HG02938 (cell line): ENCODE data around the gene MRPS15.
"Not testable (repeated sequence)": the region's sequence is repeated elsewhere in the genome, so short reads cannot be mapped to it uniquely, and the experiment has no call there.

Experiments
- ATAC-seq: cut with Tn5 transposase; IDR thresholded peaks from one replicate; pipeline ENCODE4 v1.9.1; 2021; ENCODE audit warnings: mild to moderate bottlenecking, moderate library complexity; ENCODE audit not compliant: unreplicated experiment

The MRPS15 gene

GRCh38 chr1:36463803-36464604 is at the start of gene MRPS15:
Gene MRPS15 (minus strand): TSS chr1:36464384. CDS start chr1:36464275, 109 bp downstream.
- ATAC-seq, result peak; percentile 91

DNA sequence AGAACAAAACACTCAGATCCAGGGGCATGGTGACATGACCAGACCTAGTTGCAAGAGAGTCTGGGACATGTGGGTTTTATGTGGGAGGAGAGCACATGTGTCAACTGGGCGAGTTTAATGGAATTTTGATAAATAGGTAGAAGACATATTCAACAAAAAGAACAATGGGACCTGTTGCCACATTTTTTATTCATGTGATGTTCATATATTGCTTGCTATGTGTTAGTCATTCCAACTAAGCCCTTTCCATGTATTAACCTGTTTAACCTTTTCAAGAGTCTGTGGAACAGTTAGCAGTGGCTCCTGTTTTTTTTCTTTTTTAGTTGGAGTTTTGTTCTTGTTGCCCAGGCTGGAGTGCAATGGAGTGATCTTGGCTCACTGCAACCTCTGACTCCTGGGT is 48.7 kb upstream of the MRPS15 start:
- ATAC-seq, result no peak

GRCh38 chr1:36511804-36512798 is 47.9 kb upstream of the MRPS15 start:
- ATAC-seq, result no peak

DNA sequence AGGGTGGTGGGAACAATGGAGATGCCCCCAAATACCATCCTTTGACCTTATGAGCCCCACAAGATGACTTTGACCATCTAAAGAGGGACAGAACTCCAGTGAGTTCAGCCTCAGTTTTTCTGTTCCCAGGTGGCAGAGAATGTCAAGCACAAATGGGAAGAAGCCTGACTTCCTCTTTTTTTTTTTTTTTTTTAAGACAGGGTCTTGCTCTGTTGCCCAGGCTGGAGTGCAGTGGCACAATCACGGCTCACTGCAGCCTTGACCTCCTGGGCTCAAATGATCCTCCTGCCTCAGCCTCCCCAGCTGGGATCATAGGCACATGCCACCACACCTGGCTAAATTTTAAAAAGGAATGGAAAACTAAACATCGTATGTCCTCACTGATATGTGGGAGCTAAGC is 47.0 kb upstream of the MRPS15 start:
- not testable (repeated sequence) for ATAC-seq

DNA sequence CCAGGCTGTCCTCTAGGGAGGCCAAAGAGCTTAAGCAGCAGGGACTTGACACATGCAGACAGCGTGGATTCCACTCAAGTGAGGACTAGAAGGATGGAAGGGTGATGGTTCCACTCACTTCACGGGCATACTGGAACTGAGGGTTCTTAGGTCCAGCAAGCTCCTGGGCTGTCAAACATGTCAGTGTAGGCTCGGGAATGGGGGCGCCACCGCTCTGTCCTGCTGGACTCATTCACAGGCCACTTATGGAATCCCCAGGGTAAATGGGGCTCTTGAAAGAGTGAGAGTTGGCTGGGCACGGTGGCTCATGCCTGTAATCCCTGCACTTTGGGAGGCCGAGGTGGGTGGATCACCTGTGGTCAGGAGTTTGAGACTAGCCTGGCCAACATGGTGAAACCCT is 46.2 kb upstream of the MRPS15 start:
- no peak for ATAC-seq

DNA sequence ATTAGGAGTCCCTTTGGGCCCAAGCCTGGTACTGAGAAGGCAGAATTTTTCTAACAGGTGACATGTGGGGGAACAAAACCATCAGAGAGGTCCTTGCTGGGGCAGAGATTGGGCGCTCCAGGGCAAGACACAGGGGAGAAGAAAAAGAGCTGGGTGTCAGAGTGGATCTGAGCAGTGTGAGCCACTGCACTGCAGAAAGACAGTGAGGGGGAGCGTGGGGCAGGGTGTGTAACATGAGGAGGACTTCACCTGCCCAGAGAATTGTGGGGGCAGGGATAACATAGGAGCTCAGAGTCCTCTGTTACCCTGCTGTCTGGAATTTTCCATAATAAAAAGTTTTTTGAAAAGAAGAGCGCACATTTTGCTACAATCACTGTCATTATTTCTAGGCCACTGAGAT is 44.1 kb upstream of the MRPS15 start:
- ATAC-seq, result no peak

DNA sequence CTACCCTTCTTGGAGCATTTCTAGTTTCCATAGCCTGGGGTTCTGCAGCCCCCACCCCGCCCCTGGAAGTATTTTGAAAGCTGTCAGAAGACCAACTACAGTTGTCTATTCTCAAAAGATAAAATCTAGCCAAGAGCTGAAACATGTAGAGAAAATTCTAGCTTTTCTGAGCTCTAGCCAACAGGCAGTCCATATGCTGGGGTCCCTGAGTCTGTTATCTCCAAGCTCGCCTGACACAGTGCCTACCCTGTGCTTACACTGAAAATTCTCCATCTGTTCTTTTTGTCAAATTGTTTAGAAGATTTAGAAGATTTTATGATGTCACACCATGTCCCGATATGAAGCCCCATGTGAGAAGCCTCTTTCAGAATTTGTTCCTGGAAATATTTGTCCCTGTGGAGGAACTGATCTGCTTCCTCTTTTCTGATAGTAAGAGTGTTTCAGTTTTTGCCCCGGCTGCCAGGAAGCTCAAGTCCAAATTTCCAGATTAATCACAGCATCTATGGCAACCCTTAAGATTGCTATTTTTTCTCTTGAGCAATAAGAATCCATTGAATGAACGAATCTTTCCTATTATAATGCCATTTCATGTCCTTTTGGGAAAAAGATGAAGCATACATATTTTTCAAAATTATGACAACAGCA is 42.2 kb upstream of the MRPS15 start:
- no peak for ATAC-seq

DNA sequence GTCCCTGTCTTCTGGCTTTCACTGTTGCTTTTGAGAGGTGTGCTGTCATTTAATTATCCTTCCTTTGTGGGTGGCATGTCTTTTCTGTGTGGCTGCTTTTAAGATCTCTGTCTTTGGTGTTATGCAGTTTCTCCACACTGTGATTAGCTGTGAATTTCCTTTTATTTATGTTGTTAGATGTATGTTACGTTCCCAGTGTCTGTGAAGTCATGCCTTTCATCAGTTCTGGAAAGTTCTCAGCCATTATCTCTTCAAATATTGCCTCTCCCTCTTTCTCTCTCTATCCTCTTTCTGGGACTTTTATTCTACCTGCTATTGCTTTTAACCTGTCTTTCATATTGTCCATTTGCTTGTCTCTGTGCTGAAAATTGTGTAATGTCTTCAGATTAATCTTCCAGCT is 39.5 kb upstream of the MRPS15 start:
- ATAC-seq, result no peak

DNA sequence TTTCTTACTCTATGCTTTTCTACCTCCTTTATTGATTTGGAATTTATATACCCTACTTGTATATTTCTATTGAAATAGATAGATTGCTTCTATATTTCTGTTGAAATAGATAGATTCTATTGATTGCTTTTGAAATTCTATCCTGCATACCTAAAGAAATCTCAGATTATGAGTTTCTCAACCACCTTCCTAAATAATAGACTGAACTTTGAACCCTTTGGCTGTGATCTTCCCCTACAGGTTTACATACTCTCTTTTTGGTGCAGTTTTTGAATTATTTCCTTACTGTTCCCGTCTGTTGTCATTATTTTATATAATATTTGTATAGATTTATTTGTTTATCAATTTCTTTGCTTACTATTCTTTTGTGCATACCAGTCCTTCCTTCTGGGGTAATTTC is 39.0 kb upstream of the MRPS15 start:
- no peak for ATAC-seq

DNA sequence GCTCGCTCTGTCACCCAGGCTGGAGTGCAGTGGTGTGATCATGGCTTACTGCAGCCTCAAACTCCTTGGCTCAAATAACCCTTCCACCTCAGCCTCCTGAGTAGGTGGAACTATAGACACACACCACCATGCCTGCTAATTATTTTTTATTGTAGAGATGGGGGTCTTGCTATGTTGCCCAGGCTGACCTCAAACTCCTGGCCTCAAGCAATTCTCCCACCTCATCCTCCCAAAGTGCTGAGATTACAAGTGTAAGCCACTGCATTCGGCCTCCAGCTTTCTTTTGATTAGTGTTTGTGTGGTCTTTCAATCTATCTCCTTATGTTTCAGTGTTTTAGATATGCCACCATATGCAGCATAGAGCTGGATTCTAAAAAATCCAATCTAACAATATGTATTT is 38.4 kb upstream of the MRPS15 start:
- ATAC-seq, result no peak

GRCh38 chr1:36501911-36502310 is 37.7 kb upstream of the MRPS15 start:
- ATAC-seq, result not testable (repeated sequence)

DNA sequence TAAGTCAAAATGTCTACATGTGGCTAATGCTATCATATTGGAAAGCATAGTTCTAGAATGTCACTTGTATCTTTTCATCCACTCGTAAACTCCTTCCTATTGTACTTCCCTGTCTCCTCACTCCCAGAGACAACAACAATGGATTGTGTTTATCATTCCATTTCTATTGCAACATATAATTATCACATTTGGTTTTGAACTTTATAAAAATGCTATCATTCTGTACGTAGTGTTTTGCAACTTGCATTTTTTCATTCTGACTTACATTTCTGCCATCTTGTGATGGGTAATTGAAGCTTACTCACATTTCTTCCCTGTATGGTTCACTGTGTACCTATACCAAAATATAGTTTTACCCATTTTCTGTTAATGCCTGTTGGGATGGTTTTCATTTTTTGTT is 33.0 kb upstream of the MRPS15 start:
- ATAC-seq, result no peak

GRCh38 chr1:36494971-36495370 is 30.8 kb upstream of the MRPS15 start:
- ATAC-seq, result no peak

DNA sequence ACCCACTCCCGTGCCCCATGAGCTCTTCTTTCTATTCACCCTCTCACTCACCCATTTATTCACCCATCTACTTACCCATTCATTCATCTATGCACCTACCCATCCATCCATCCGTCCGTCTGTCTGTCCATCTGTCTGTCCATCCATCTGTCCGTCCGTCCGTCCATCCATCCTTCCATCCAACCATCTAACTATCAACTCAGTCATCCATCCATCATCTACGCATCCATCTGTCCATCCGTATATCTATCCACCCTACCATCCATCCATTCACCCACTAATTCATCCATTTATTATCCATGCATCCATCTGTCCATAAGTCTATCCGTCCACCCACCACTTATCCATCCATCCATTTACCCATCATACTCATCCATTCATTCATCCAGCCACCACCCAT is 29.3 kb upstream of the MRPS15 start:
- ATAC-seq, result no peak

DNA sequence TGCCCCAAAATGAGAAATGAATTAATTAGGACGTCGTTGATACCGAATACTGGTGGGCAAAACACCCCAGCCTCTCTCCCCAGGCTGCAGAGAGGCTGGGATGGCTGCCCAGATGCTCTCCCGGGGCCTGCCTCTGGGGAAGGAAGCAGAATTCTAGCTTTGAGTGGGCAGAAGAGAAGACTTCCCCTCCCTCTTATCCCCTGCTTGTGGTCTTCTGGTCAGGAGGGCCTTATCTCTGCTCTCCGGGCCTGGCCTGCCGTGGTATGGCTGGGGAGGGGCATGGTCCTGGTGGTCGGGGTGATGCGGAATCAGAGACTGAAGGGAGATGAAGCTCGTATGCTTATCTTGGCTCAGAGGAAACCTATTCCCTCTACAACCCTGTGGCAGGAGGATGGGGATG is 28.3 kb upstream of the MRPS15 start:
- no peak for ATAC-seq

GRCh38 chr1:36489258-36490051 is 25.3 kb upstream of the MRPS15 start:
- ATAC-seq, result not testable (repeated sequence)

DNA sequence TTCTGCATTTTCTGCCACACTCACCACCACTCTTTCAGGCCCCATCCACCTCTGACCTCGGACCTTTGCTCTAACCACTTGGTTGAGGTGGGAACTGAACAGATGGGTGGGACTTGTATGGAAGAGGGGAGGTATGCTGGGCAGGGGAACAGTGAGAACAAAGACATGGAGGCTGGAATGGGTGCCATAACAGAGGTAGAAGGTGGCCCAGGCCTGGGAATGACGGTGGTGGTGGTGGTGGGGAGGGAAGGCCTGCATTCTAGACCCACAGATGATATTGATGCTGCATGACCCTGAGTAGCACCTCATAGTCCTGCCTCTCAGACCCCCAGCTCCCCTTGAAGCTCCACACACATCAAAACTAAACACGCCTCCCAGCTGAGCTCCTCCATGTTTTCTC is 23.7 kb upstream of the MRPS15 start:
- no peak for ATAC-seq

- ATAC-seq, result not testable (repeated sequence)
Observed at GRCh38 chr1:36487336-36487725, 23.1 kb upstream of the MRPS15 start.

GRCh38 chr1:36486439-36487335 is 22.5 kb upstream of the MRPS15 start:
- ATAC-seq, result no peak

- no peak for ATAC-seq
Observed at GRCh38 chr1:36486093-36486438, 21.9 kb upstream of the MRPS15 start.
